ENCODE results near the gene SPOCK2. TPM values are rescaled to one million over a fixed set of nuclear protein-coding genes. Genes with fewer than 3 reads are reported as not detected.
A peak's percentile ranks its signal among the peaks of the same experiment; 100 is the strongest.

SPOCK2 gene
- polyA plus RNA-seq, 1 of the 3 experiments (the other 2 are of a cell fraction): 0.18 TPM

DNA sequence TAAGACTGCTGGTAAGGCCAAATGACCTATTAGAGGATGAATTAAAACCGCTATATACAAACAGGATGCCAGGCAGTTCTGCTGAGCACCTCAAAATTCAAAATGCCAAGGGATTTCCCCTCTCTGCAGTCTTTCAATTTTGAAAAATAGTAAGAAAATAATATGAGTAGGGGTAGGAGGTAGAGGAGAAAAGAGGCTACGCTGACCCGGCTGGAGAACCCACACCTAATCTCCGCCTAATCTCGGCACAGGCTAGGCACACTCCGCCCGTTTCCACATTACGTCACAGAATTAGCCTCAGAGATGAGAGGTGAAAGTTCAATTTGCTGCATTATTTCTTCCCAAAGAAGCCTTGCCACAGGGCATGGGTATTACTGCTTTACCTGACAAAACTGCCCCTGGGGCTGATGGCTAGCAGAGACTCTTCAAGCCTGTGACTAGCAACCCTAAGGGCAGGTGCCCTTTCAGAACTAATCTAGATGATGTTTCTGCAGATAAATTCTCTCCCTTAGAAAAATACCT is 21.3 kb upstream of the SPOCK2 start:
- Histone ChIP-seq H3K27me3 (ENCODE audit: insufficient read depth) (no peaks in the 10 kb centered on the region), H3K36me3 (replicated peaks in 1 of 2; ENCODE audit: control insufficient read depth in 1 of 2, insufficient read depth in 2 of 2, low read length in 1 of 2) (peaks cover 0 to 2% of the 10 kb centered on the region in 2 experiments), H4K20me1 (ENCODE audit: insufficient read depth) (no peaks in the 10 kb centered on the region), H3K4me1 (ENCODE audit: control insufficient read depth in 1 of 2, insufficient read depth in 2 of 2, low read depth in 1 of 2, low read length in 1 of 2) (peaks cover 5 to 15% of the 10 kb centered on the region in 2 experiments; a peak in 3 of 4 replicates), H3K27ac (ENCODE audit: low read depth in 2 of 2, low read length in 1 of 2) (peak overlapping the region in 1 of 2 experiments; percentile 58; a peak in 2 of 4 replicates), H3K9me3 (no peaks in the 10 kb centered on the region), H3K9me2 (no peaks in the 10 kb centered on the region), H3K79me2 (ENCODE audit: insufficient read depth) (no peaks in the 10 kb centered on the region), H2AFZ (ENCODE audit: low read depth) (no peak overlapping the region), H3K9ac (no peak overlapping the region), H3K4me2 (no peak overlapping the region), H3F3A (replicated peaks; ENCODE audit: insufficient read depth) (no peaks in the 10 kb centered on the region), H3K4me3 (ENCODE audit: low read depth in 2 of 2, low read length in 1 of 2) (no peak overlapping the region)
- CTCF ChIA-PET: interaction anchor here (1.4 kb wide), 2 partner anchors 61 to 213 kb away, joined by 5 read pairs; no protein-coding TSS in a partner anchor
- POLR2A ChIA-PET: no interaction called here
- TF ChIP-seq TEAD4 (IDR thresholded peaks at IDR 0.05; ENCODE audit: borderline replicate concordance, insufficient read depth) (no peak), FOXJ3 (CRISPR knock-in tag; IDR thresholded peaks at IDR 0.05) (no peak), ELF1 (IDR thresholded peaks at IDR 0.05) (no peak), MXI1 (IDR thresholded peaks at IDR 0.05; ENCODE audit: low read depth, low read length) (no peak), EZH2phosphoT487 (IDR thresholded peaks at IDR 0.05; ENCODE audit: borderline replicate concordance, low read depth) (no peak), RCOR1 (IDR thresholded peaks at IDR 0.05; ENCODE audit: low read length) (no peak), GATA2 (CRISPR knock-in tag; IDR thresholded peaks at IDR 0.05) (no peak), CTCF (IDR thresholded peaks at IDR 0.05) (no peak), TAF1 (IDR thresholded peaks at IDR 0.05; ENCODE audit: borderline replicate concordance, low read depth, low read length) (no peak), NRF1 (IDR thresholded peaks at IDR 0.05; ENCODE audit: low read depth, low read length) (no peak), PBX3 (IDR thresholded peaks at IDR 0.05) (no peak), MEF2A (IDR thresholded peaks at IDR 0.05; ENCODE audit: borderline replicate concordance, low read depth) (no peak), ZBTB33 (IDR thresholded peaks at IDR 0.05; ENCODE audit: borderline replicate concordance, low read depth) (no peak), CHD2 (IDR thresholded peaks at IDR 0.05; ENCODE audit: low read length, partially characterized antibody) (no peak)
- DNase-seq: no peak
- 95% methylated on average over 8 of the region's 8 CpGs for WGBS (ENCODE audit: low lambda C conversion rate)
